A549 (cell line): ENCODE data around the gene ATF7IP2. TPM values are rescaled to one million over a fixed set of nuclear protein-coding genes. Genes with fewer than 3 reads are reported as not detected.
"Not testable (repeated sequence)": the region's sequence is repeated elsewhere in the genome, so short reads cannot be mapped to it uniquely, and the experiment has no call there.

Experiments used
- ATAC-seq, 2 experiments: fragments of 200-7000 bp in 1 of 2; fragments of >200 bp in 1 of 2; cut with Nextera tagmentation in 1 of 2; cut with Tn5 transposase in 1 of 2; 3 replicates each; pipeline versions ENCODE4 v1.8.0 to v1.9.1; 2018 to 2020; ENCODE audit warnings: mild to moderate bottlenecking in 1 of 2, moderate library complexity in 1 of 2
- CTCF ChIA-PET: fragments of 300-600 bp; sonication (Branson Sonifier 250); formaldehyde crosslinking; extraction: SDS; loops from one replicate; lab custom pipeline; 2021; ENCODE audit warnings: antibody characterized with exemption, inconsistent platforms; lab: Yijun Ruan, JAX
- POLR2A ChIA-PET: fragments of 350-600 bp; formaldehyde crosslinking; extraction: SDS; loops from one replicate; lab custom pipeline; 2021; ENCODE audit warnings: antibody characterized with exemption, inconsistent platforms; lab: Yijun Ruan, JAX
- DNase-seq, 2 experiments: peaks; one replicate each; pipeline versions ENCODE4 v3.0.0 to v3.0.0-alpha.2; 2011 to 2016; ENCODE audit warnings: low read depth in 1 of 2, low spot score in 1 of 2
- FAIRE-seq: peaks from 2 replicates; lab custom pipeline; 2011; peaks lifted over from hg19 to GRCh38; lab: Jason Lieb, UNC
- H3K27ac ChIP-seq, 2 experiments: fragments of >200 bp; sonication (Bioruptor Twin); formaldehyde crosslinking; 3 replicates each; pipeline ENCODE4 v1.5.1; 2016 to 2017
- H3K4me1 ChIP-seq: fragments of >200 bp; sonication (Bioruptor Twin); formaldehyde crosslinking; 3 replicates; pipeline ENCODE4 v1.6.1; 2016
- H3K4me2 ChIP-seq: fragments of >200 bp; sonication (Bioruptor Twin); formaldehyde crosslinking; 3 replicates; pipeline ENCODE4 v1.6.1; 2016
- H3K4me3 ChIP-seq: fragments of >200 bp; sonication (Bioruptor Twin); formaldehyde crosslinking; 3 replicates; pipeline ENCODE4 v1.5.1; 2016
- H3K9me3 ChIP-seq: fragments of >200 bp; sonication (Bioruptor Twin); formaldehyde crosslinking; 3 replicates; pipeline ENCODE4 v1.6.1; 2016
- CTCF ChIP-seq: fragments of >200 bp; sonication (Bioruptor Twin); formaldehyde crosslinking; IDR thresholded peaks from 3 replicates; pipeline ENCODE4 v1.5.1; 2016
- EP300 ChIP-seq, 2 experiments: fragments of >200 bp; sonication (Bioruptor Twin); formaldehyde crosslinking; IDR thresholded peaks; 2 replicates in 1 of 2; 3 replicates in 1 of 2; pipeline ENCODE4 v1.6.1; 2016 to 2017
- GATA3 ChIP-seq: IDR thresholded peaks from 2 replicates; pipeline ENCODE4 v1.6.1; 2012; ENCODE audit warnings: borderline replicate concordance
- HOXB13 ChIP-seq: fragments of 250-450 bp; sonication (Bioruptor Pico); IDR thresholded peaks from 2 replicates; pipeline ENCODE4 v1.5.0; 2020; ENCODE audit warnings: low read depth, mild to moderate bottlenecking, moderate library complexity
- HOXB5 ChIP-seq: fragments of 250-450 bp; sonication (Bioruptor Pico); IDR thresholded peaks from 2 replicates; pipeline ENCODE4 v1.5.0; 2020; ENCODE audit warnings: mild to moderate bottlenecking, moderate library complexity
- KDM5A ChIP-seq: fragments of 200-600 bp; sonication (generic); IDR thresholded peaks from 2 replicates; pipeline ENCODE4 v1.6.1; 2016; ENCODE audit warnings: antibody characterized with exemption, mild to moderate bottlenecking
- MAFK ChIP-seq: fragments of 450-650 bp; IDR thresholded peaks from 2 replicates; pipeline ENCODE4 v1.6.1; 2014; ENCODE audit not compliant: partially characterized antibody
- MAX ChIP-seq: IDR thresholded peaks from 2 replicates; pipeline ENCODE4 v1.6.1; 2012
- PHF8 ChIP-seq: fragments of 200-600 bp; sonication (generic); IDR thresholded peaks from 2 replicates; pipeline ENCODE4 v1.6.1; 2016; ENCODE audit warnings: low read depth, mild to moderate bottlenecking, antibody characterized with exemption, moderate library complexity, borderline replicate concordance
- RAD21 ChIP-seq, 2 experiments: fragments of >200 bp in 1 of 2; sonication (Bioruptor Twin) in 1 of 2; formaldehyde crosslinking in 1 of 2; IDR thresholded peaks in 1 of 2; conservative IDR thresholded peaks in 1 of 2; 2 replicates in 1 of 2; 3 replicates in 1 of 2; pipeline ENCODE4 v1.6.1; 2012 to 2018; ENCODE audit warnings: inconsistent platforms in 1 of 2
- SMC3 ChIP-seq: fragments of >200 bp; sonication (Bioruptor Twin); formaldehyde crosslinking; IDR thresholded peaks from 3 replicates; pipeline ENCODE4 v1.6.1; 2018; ENCODE audit warnings: inconsistent platforms
- TFCP2L1 ChIP-seq: fragments of 250-450 bp; sonication (Bioruptor Pico); IDR thresholded peaks from 2 replicates; pipeline ENCODE4 v1.5.0; 2021; ENCODE audit warnings: mild to moderate bottlenecking
- USF2 ChIP-seq: fragments of 450-650 bp; IDR thresholded peaks from 2 replicates; pipeline ENCODE4 v1.6.1; 2014; ENCODE audit warnings: antibody characterized with exemption
- WGBS: methylation state at CpG from one replicate; pipeline ENCODE4 v1.1.6; 2017; ENCODE audit errors: missing lambda C conversion rate; 5-methylcytosine and 5-hydroxymethylcytosine counted together
- polyA plus RNA-seq, 4 experiments: library from polyadenylated mRNA; depleted of rRNA in 3 of 4; stranded (reverse); fragments of >200 nt; fragmentation: RNase III in 1 of 4; extraction: RNeasy Plus Mini Kit Qiagen cat#74134 plus additional on column Dnase treatment in 1 of 4; gene quantifications; 2 replicates in 3 of 4; 3 replicates in 1 of 4; pipeline ENCODE4 v1.2.3, GENCODE V29; 2011 to 2017
- TF ChIP-seq, protein P1 (sequence below): fragments of 250-450 bp; sonication (Bioruptor Pico); IDR thresholded peaks from 2 replicates; pipeline ENCODE4 v1.5.0; 2021; ENCODE audit warnings: mild to moderate bottlenecking, moderate library complexity, borderline replicate concordance
- TF ChIP-seq, protein P2 (sequence below): fragments of 150-350 bp; IDR thresholded peaks from 2 replicates; pipeline ENCODE4 v1.6.1; 2014; ENCODE audit warnings: low read depth, mild to moderate bottlenecking, low read length
- TF ChIP-seq, protein P3 (sequence below): fragments of 200-600 bp; sonication (generic); IDR thresholded peaks from 2 replicates; pipeline ENCODE4 v1.6.1; 2016; ENCODE audit warnings: antibody characterized with exemption, mild to moderate bottlenecking, moderate library complexity

The ATF7IP2 gene
- polyA plus RNA-seq, 2 of the 4 experiments (the other 2 are of a cell fraction): 12.3 to 23.5 TPM

- Histone ChIP-seq H3K4me3 (no peak overlapping the region), H3K27ac (no peak overlapping the region), H3K4me2 (no peak overlapping the region), H3K9me3 (no peaks in the 10 kb centered on the region), H3K4me1 (no peaks in the 10 kb centered on the region)
- WGBS: 50% methylated on average over 11 of the region's 11 CpGs
- ATAC-seq: no peak
- DNase-seq: no peak
- FAIRE-seq: no peak
- ChIA-PET CTCF (no interaction called here), POLR2A (no interaction called here)
- no peak for TF ChIP-seq CTCF
- TF ChIP-seq SMC3: no peak
- no peak for TF ChIP-seq KDM5A
- TF ChIP-seq, protein P1, sequence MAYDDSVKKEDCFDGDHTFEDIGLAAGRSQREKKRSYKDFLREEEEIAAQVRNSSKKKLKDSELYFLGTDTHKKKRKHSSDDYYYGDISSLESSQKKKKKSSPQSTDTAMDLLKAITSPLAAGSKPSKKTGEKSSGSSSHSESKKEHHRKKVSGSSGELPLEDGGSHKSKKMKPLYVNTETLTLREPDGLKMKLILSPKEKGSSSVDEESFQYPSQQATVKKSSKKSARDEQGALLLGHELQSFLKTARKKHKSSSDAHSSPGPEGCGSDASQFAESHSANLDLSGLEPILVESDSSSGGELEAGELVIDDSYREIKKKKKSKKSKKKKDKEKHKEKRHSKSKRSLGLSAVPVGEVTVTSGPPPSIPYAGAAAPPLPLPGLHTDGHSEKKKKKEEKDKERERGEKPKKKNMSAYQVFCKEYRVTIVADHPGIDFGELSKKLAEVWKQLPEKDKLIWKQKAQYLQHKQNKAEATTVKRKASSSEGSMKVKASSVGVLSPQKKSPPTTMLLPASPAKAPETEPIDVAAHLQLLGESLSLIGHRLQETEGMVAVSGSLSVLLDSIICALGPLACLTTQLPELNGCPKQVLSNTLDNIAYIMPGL: no peak
- no peak for TF ChIP-seq PHF8
- TF ChIP-seq, protein P2, sequence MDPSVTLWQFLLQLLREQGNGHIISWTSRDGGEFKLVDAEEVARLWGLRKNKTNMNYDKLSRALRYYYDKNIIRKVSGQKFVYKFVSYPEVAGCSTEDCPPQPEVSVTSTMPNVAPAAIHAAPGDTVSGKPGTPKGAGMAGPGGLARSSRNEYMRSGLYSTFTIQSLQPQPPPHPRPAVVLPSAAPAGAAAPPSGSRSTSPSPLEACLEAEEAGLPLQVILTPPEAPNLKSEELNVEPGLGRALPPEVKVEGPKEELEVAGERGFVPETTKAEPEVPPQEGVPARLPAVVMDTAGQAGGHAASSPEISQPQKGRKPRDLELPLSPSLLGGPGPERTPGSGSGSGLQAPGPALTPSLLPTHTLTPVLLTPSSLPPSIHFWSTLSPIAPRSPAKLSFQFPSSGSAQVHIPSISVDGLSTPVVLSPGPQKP: no peak
Measured at GRCh38 chr16:10356870-10357842, 28.7 kb upstream of the ATF7IP2 start.

GRCh38 chr16:10361747-10362076, 24.1 kb upstream of the ATF7IP2 start:
- CTCF ChIA-PET, DNase-seq, H3K4me1 ChIP-seq, H3K4me3 ChIP-seq, ATAC-seq, H3K9me3 ChIP-seq, POLR2A ChIA-PET, H3K27ac ChIP-seq, FAIRE-seq, H3K4me2 ChIP-seq: not testable (repeated sequence)
- 73% methylated on average over 8 of the region's 8 CpGs for whole genome bisulfite sequencing

- WGBS: 63% methylated on average over 8 of the region's 9 CpGs
- no peak for TF ChIP-seq PHF8
- no peak for TF ChIP-seq TFCP2L1 (CRISPR knock-in tag)
- no peak for TF ChIP-seq HOXB13 (CRISPR knock-in tag)
- no peak for TF ChIP-seq USF2
- no peak for TF ChIP-seq EP300 (IDR thresholded peaks at IDR 0.05)
- no peak for TF ChIP-seq MAX
- no peak for TF ChIP-seq GATA3
- no peak for TF ChIP-seq MAFK
- TF ChIP-seq, protein P1: no peak
- TF ChIP-seq RAD21 (conservative IDR thresholded peaks at IDR 0.05 in 1 of 2, IDR thresholded peaks at IDR 0.05 in 1 of 2): no peak
- TF ChIP-seq, protein P3, sequence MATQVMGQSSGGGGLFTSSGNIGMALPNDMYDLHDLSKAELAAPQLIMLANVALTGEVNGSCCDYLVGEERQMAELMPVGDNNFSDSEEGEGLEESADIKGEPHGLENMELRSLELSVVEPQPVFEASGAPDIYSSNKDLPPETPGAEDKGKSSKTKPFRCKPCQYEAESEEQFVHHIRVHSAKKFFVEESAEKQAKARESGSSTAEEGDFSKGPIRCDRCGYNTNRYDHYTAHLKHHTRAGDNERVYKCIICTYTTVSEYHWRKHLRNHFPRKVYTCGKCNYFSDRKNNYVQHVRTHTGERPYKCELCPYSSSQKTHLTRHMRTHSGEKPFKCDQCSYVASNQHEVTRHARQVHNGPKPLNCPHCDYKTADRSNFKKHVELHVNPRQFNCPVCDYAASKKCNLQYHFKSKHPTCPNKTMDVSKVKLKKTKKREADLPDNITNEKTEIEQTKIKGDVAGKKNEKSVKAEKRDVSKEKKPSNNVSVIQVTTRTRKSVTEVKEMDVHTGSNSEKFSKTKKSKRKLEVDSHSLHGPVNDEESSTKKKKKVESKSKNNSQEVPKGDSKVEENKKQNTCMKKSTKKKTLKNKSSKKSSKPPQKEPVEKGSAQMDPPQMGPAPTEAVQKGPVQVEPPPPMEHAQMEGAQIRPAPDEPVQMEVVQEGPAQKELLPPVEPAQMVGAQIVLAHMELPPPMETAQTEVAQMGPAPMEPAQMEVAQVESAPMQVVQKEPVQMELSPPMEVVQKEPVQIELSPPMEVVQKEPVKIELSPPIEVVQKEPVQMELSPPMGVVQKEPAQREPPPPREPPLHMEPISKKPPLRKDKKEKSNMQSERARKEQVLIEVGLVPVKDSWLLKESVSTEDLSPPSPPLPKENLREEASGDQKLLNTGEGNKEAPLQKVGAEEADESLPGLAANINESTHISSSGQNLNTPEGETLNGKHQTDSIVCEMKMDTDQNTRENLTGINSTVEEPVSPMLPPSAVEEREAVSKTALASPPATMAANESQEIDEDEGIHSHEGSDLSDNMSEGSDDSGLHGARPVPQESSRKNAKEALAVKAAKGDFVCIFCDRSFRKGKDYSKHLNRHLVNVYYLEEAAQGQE: no peak
- TF ChIP-seq HOXB5 (CRISPR knock-in tag): no peak
- POLR2A ChIA-PET: no interaction called here
- no peak overlapping the region for H3K4me2 ChIP-seq
- H3K27ac ChIP-seq: no peak overlapping the region
- no peak for ATAC-seq
- FAIRE-seq: no peak
- H3K4me3 ChIP-seq: no peak overlapping the region
- DNase-seq: no peak
- CTCF ChIA-PET: interaction anchor here (1.1 to 1.2 kb wide), 2 partner anchors 10 to 105 kb away, joined by 3 read pairs; no protein-coding TSS in a partner anchor
- H3K4me1 ChIP-seq: no peaks in the 10 kb centered on the region
- H3K9me3 ChIP-seq: no peaks in the 10 kb centered on the region
Measured at GRCh38 chr16:10362077-10362863, 23.6 kb upstream of the ATF7IP2 start.
